KMS-11 (cell line): ENCODE data around the gene VASH2.
"Not testable (repeated sequence)": the region's sequence is repeated elsewhere in the genome, so short reads cannot be mapped to it uniquely, and the experiment has no call there.

ENCODE experiments used
- H2AFZ ChIP-seq: fragments of 200-600 bp; sonication (generic); 2 replicates; pipeline ENCODE4 v1.6.1; 2016; ENCODE audit warnings: antibody characterized with exemption, mixed run types, low read depth
- H3K27ac ChIP-seq: fragments of 200-600 bp; sonication (generic); 2 replicates; pipeline ENCODE4 v1.6.1; 2016; ENCODE audit warnings: mild to moderate bottlenecking, mixed run types
- H3K27me3 ChIP-seq: fragments of 200-600 bp; sonication (generic); 2 replicates; pipeline ENCODE4 v1.6.1; 2017; ENCODE audit warnings: mild to moderate bottlenecking, low read depth, mixed run types, moderate library complexity; ENCODE audit not compliant: insufficient read depth
- H3K36me3 ChIP-seq: fragments of 200-600 bp; sonication (generic); 2 replicates; pipeline ENCODE4 v1.6.1; 2017; ENCODE audit warnings: mild to moderate bottlenecking, mixed run types; ENCODE audit not compliant: insufficient read depth
- H3K4me1 ChIP-seq: fragments of 200-600 bp; sonication (generic); 2 replicates; pipeline ENCODE4 v1.6.1; 2016; ENCODE audit warnings: mild to moderate bottlenecking, low read depth, mixed run types; ENCODE audit not compliant: poor library complexity, severe bottlenecking
- H3K4me2 ChIP-seq: fragments of 200-600 bp; sonication (generic); 2 replicates; pipeline ENCODE4 v1.7.0; 2016; ENCODE audit warnings: mild to moderate bottlenecking, mixed run types
- H3K4me3 ChIP-seq: fragments of 200-600 bp; sonication (generic); IDR thresholded peaks from 2 replicates; pipeline ENCODE4 v1.6.1; 2017; ENCODE audit warnings: low read depth, low read length, mixed read lengths; ENCODE audit not compliant: insufficient read depth
- H3K79me2 ChIP-seq: fragments of 200-600 bp; sonication (generic); 2 replicates; pipeline ENCODE4 v1.6.1; 2016; ENCODE audit warnings: low read depth, mixed run types; ENCODE audit not compliant: insufficient read depth
- H3K9ac ChIP-seq: fragments of 200-600 bp; sonication (generic); 2 replicates; pipeline ENCODE4 v1.6.1; 2016; ENCODE audit warnings: mild to moderate bottlenecking, mixed run types
- H4K20me1 ChIP-seq: fragments of 200-600 bp; sonication (generic); 2 replicates; pipeline ENCODE4 v1.6.1; 2016; ENCODE audit warnings: mild to moderate bottlenecking, mixed run types; ENCODE audit not compliant: insufficient read depth
- TF ChIP-seq, protein P1 (sequence below): fragments of 200-600 bp; sonication (generic); conservative IDR thresholded peaks from 2 replicates; pipeline ENCODE4 v1.6.1; 2017; ENCODE audit warnings: low read depth, mild to moderate bottlenecking, antibody characterized with exemption, low read length, moderate library complexity, mixed read lengths

VASH2 gene

DNA sequence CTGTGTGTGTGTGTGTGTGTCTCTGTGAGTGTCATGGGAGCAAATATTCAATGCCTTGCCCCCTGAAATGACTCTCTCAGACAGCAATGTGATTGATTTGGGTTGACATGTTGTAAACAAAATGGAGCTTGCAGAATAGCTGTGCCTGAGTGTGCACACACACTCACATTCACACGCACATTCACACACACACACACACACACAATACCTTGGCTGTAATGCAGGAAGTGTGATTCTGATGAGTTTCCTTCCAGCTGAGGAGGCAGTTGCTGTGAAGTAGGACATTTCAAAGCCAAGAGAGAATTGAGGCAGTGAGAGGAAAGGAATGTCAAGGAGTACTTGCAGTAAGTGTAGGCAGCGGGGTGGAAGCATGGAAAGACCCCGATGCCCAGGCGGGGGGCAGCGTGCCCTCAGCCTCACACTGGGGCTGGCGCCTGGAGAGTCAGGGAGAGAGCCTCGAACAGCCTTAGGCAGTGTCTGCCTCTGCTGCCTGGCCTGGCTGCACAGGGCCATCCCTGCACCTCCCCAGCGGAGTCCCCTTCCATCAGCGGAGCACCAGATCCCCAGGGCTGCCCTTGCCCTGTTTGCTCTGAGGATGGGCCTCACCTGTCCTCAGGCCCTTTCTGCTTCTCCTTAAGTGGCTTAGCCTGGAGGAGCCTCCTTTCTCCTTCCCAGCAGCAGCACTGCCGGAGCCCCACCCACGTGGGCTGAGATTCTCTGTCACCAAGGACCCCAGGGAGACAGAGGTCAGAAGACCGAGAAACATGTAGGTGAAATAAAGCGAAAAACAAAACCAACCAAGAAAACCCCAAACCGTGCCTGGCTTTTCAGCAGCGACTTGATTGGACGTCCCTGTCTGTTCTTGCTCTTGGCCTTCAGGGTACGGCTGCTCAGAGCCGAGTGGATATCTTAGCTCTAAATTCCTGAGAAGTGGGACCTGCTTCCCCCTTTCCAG lies 9.2 kb downstream of the VASH2 start:
- Histone ChIP-seq H3K79me2 (no peaks in the 10 kb centered on the region), H3K9ac (no peak overlapping the region), H4K20me1 (no peaks in the 10 kb centered on the region), H3K4me2 (no peak overlapping the region), H3K36me3 (no peaks in the 10 kb centered on the region), H2AFZ (no peak overlapping the region), H3K4me1 (peaks cover 21% of the 10 kb centered on the region), H3K4me3 (no peak overlapping the region), H3K27me3 (no peaks in the 10 kb centered on the region), H3K27ac (no peak overlapping the region)
- TF ChIP-seq, protein P1, sequence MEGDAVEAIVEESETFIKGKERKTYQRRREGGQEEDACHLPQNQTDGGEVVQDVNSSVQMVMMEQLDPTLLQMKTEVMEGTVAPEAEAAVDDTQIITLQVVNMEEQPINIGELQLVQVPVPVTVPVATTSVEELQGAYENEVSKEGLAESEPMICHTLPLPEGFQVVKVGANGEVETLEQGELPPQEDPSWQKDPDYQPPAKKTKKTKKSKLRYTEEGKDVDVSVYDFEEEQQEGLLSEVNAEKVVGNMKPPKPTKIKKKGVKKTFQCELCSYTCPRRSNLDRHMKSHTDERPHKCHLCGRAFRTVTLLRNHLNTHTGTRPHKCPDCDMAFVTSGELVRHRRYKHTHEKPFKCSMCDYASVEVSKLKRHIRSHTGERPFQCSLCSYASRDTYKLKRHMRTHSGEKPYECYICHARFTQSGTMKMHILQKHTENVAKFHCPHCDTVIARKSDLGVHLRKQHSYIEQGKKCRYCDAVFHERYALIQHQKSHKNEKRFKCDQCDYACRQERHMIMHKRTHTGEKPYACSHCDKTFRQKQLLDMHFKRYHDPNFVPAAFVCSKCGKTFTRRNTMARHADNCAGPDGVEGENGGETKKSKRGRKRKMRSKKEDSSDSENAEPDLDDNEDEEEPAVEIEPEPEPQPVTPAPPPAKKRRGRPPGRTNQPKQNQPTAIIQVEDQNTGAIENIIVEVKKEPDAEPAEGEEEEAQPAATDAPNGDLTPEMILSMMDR: no peak

DNA sequence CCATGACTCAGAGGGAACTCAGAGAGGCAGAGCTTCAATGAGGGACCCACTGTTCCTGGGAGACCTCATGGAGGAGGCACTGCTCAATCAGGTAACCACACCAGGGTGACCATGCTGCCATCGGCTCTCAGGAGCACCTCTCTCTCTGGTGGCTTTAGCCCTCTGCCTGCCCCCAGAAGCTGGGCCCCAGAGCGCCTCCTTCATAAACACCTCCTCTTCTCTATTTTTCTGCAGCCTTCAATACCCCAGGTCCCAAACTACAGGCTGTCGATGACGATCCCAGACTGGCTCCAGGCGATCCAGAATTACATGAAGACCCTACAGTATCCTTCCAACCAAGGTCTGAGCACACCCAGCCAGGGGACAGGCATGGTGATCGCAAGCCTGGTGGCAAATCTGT lies 10.6 kb downstream of the VASH2 start:
- H3K79me2 ChIP-seq: no peaks in the 10 kb centered on the region
- peaks cover 20% of the 10 kb centered on the region for H3K4me1 ChIP-seq
- no peak overlapping the region for H3K27ac ChIP-seq
- H4K20me1 ChIP-seq: no peaks in the 10 kb centered on the region
- H2AFZ ChIP-seq: no peak overlapping the region
- no peak overlapping the region for H3K9ac ChIP-seq
- no peaks in the 10 kb centered on the region for H3K27me3 ChIP-seq
- TF ChIP-seq, protein P1: no peak
- H3K36me3 ChIP-seq: no peaks in the 10 kb centered on the region
- no peak overlapping the region for H3K4me3 ChIP-seq
- H3K4me2 ChIP-seq: no peak overlapping the region

DNA sequence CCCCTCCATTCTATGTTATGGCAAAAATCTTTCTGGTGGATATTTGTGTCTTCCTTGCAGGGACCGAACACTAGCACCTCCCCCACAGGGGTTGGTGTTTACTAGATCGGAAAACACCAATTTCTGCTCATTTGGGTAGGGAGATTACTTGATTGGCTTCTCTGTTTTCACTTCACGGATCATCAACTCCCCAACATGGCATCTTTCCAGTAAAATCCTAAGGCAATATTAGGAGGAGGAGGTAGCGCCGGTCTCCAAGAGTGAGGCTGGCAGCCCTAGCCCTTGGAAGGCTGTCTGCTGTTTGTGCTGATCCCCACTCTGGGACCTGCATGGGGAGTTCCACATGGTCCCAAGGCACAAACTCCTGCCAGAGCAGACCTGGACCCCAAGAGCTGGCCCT lies 12.2 kb downstream of the VASH2 start:
- H3K4me3 ChIP-seq: no peak overlapping the region
- no peak overlapping the region for H3K9ac ChIP-seq
- no peaks in the 10 kb centered on the region for H4K20me1 ChIP-seq
- TF ChIP-seq, protein P1: no peak
- H3K36me3 ChIP-seq: no peaks in the 10 kb centered on the region
- H3K27ac ChIP-seq: no peak overlapping the region
- no peak overlapping the region for H3K4me2 ChIP-seq
- peaks cover 12% of the 10 kb centered on the region for H3K4me1 ChIP-seq
- H2AFZ ChIP-seq: no peak overlapping the region
- H3K27me3 ChIP-seq: no peaks in the 10 kb centered on the region
- no peaks in the 10 kb centered on the region for H3K79me2 ChIP-seq

DNA sequence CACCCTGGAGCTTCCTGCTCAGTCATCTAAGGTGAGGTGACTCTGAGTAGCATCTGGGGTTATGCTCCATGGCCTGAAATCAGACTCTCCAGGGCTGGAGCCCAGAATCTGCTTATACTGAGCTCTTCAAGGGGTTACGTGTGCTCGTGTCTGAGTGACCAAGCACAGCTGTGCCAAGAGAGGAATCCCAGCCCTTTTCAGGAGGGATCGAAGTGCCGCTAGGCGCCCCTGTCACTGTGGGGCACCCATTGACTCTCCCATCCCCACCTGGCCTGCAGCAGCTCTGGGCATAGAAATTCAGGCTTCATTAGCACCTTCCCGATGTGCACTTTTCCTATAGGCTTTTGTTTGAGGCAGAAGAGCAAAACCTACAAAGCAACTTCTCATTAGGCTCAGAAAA lies 13.8 kb downstream of the VASH2 start:
- H3K4me1 ChIP-seq: peaks cover 19% of the 10 kb centered on the region
- no peaks in the 10 kb centered on the region for H3K36me3 ChIP-seq

DNA sequence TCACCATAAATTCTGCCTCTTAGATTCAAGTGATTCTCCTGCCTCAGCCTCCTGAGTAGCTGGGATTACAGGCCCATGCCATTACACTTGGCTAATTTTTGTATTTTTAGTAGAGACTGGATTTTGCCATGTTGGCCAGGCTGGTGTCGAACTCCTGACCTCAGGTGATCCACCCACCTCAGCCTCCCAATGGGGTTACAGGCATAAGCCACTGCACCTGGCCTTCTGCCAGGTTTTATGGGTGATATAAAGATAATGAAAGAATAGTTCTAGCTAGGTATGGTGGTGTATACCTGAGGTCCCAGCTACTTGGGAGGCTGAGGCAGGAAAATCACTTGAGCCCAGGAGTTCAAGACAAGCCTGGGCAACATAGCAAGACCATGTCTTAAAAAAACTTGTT lies 14.7 kb downstream of the VASH2 start:
- H3K9ac ChIP-seq, H3K36me3 ChIP-seq, H3K27ac ChIP-seq, H2AFZ ChIP-seq, H4K20me1 ChIP-seq, H3K27me3 ChIP-seq, H3K4me3 ChIP-seq, H3K79me2 ChIP-seq, H3K4me2 ChIP-seq: not testable (repeated sequence)
- H3K4me1 ChIP-seq: peaks cover 19% of the 10 kb centered on the region

More for the DNA sequence above, 13.8 kb downstream of the VASH2 start:
- no peak overlapping the region for H2AFZ ChIP-seq
- no peak overlapping the region for H3K4me3 ChIP-seq
- no peak overlapping the region for H3K4me2 ChIP-seq
- H3K27ac ChIP-seq: no peak overlapping the region
- no peaks in the 10 kb centered on the region for H4K20me1 ChIP-seq
- no peaks in the 10 kb centered on the region for H3K27me3 ChIP-seq
- no peak overlapping the region for H3K9ac ChIP-seq
- no peaks in the 10 kb centered on the region for H3K79me2 ChIP-seq
- TF ChIP-seq, protein P1: no peak
